HepG2 (cell line): ENCODE measurements around the gene ANKRD31. TPM values are rescaled to one million over a fixed set of nuclear protein-coding genes. Genes with fewer than 3 reads are reported as not detected.

Source experiments
- ATAC-seq: fragments of 200-7000 bp; cut with Tn5 transposase; 3 replicates; pipeline ENCODE4 v1.9.1; 2020; ENCODE audit warnings: mild to moderate bottlenecking, moderate library complexity
- BruUV-seq: library from RNA; stranded (reverse); fragments of 400-500 nt; replicated peaks from 2 replicates; lab custom pipeline; 2021; lab: Mats Ljungman, UMichigan
- CTCF ChIA-PET: fragments of 300-600 bp; formaldehyde crosslinking; extraction: SDS; loops from one replicate; lab custom pipeline; 2021; ENCODE audit warnings: low total read pairs, inconsistent platforms, low intra/inter-chr PET ratio; lab: Yijun Ruan, JAX
- POLR2A ChIA-PET: fragments of 350-600 bp; sonication (Branson Sonifier 250); formaldehyde crosslinking; loops from one replicate; lab custom pipeline; 2020; ENCODE audit warnings: antibody characterized with exemption, inconsistent platforms; lab: Yijun Ruan, JAX
- DNase-seq: peaks from one replicate; pipeline ENCODE4 v3.0.0-alpha.2; 2015; ENCODE audit warnings: low spot score
- FAIRE-seq: peaks from 3 replicates; lab custom pipeline; 2011; peaks lifted over from hg19 to GRCh38; lab: Jason Lieb, UNC
- H2AFZ ChIP-seq: one replicate; pipeline ENCODE4 v1.6.1; 2011; ENCODE audit warnings: low read length, inconsistent platforms
- H3K27ac ChIP-seq: fragments of 300-600 bp; 3 replicates; pipeline ENCODE4 v1.8.0; 2011; ENCODE audit warnings: mixed run types, mild to moderate bottlenecking, mixed read lengths, low read length, inconsistent platforms; ENCODE audit not compliant: insufficient read depth; ENCODE audit errors: extremely low read length
- H3K27me3 ChIP-seq, 2 experiments: fragments of 200-600 bp in 1 of 2; 2 replicates in 1 of 2; 3 replicates in 1 of 2; pipeline versions ENCODE4 v1.6.0 to v1.8.0; 2011; ENCODE audit warnings: low read length in 2 of 2, mild to moderate bottlenecking in 2 of 2, moderate library complexity in 2 of 2, inconsistent platforms in 1 of 2; ENCODE audit not compliant: insufficient read depth in 2 of 2, control insufficient read depth in 1 of 2
- H3K36me3 ChIP-seq, 2 experiments: fragments of 200-600 bp in 1 of 2; replicated peaks in 1 of 2; 2 replicates in 1 of 2; 3 replicates in 1 of 2; pipeline versions ENCODE4 v1.5.1 to v1.8.0; 2011; ENCODE audit warnings: low read length in 2 of 2, inconsistent platforms in 1 of 2; ENCODE audit not compliant: insufficient read depth in 2 of 2, control insufficient read depth in 1 of 2
- H3K4me1 ChIP-seq: 2 replicates; pipeline ENCODE4 v1.5.1; 2012; ENCODE audit warnings: low read length, inconsistent platforms; ENCODE audit not compliant: insufficient read depth
- H3K4me2 ChIP-seq: 2 replicates; pipeline ENCODE4 v1.6.0; 2011; ENCODE audit warnings: low read depth, low read length, inconsistent platforms
- H3K4me3 ChIP-seq, 3 experiments: fragments of 200-600 bp in 1 of 3; sonication (generic), shearing (Covaris generic) in 1 of 3; replicated peaks in 1 of 3; 2 replicates each; pipeline ENCODE4 v1.5.1; 2011 to 2016; ENCODE audit warnings: low read length in 3 of 3, inconsistent platforms in 2 of 3, low read depth in 2 of 3, mild to moderate bottlenecking in 2 of 3, control low read depth in 1 of 3, mixed read lengths in 1 of 3; ENCODE audit not compliant: insufficient read depth in 1 of 3
- H3K79me2 ChIP-seq: one replicate; pipeline ENCODE4 v1.6.1; 2011; ENCODE audit warnings: low read length, inconsistent platforms; ENCODE audit not compliant: insufficient read depth
- H3K9ac ChIP-seq: 2 replicates; pipeline ENCODE4 v1.6.0; 2011; ENCODE audit warnings: mild to moderate bottlenecking, low read depth, low read length, inconsistent platforms; ENCODE audit not compliant: insufficient read depth
- H3K9me3 ChIP-seq: 2 replicates; pipeline ENCODE4 v1.5.1; 2012; ENCODE audit warnings: mild to moderate bottlenecking, low read length
- H4K20me1 ChIP-seq: 2 replicates; pipeline ENCODE4 v1.6.0; 2011; ENCODE audit warnings: inconsistent platforms, mild to moderate bottlenecking, low read length, moderate library complexity; ENCODE audit not compliant: insufficient read depth
- AGO1 ChIP-seq: fragments of 200-400 bp; formaldehyde crosslinking; IDR thresholded peaks from 2 replicates; pipeline ENCODE4 v1.6.1; 2017; ENCODE audit warnings: mild to moderate bottlenecking, low read depth, low read length, moderate library complexity; ENCODE audit not compliant: poor library complexity, severe bottlenecking
- ARID4A ChIP-seq: sonication (generic); formaldehyde crosslinking; IDR thresholded peaks from 2 replicates; pipeline ENCODE4 v1.5.0; 2020; ENCODE audit warnings: mild to moderate bottlenecking, missing genetic modification reagents, borderline replicate concordance
- CREB3 ChIP-seq: sonication (generic); formaldehyde crosslinking; IDR thresholded peaks from 2 replicates; pipeline ENCODE4 v1.5.0; 2020; ENCODE audit warnings: missing genetic modification reagents
- DPF2 ChIP-seq: sonication (generic); formaldehyde crosslinking; IDR thresholded peaks from 2 replicates; pipeline ENCODE4 v1.4.0; 2020; ENCODE audit warnings: mild to moderate bottlenecking, low read depth, missing genetic modification reagents, borderline replicate concordance
- E2F2 ChIP-seq: sonication (generic); formaldehyde crosslinking; IDR thresholded peaks from 2 replicates; pipeline ENCODE4 v1.4.0; 2020; ENCODE audit warnings: missing genetic modification reagents, borderline replicate concordance
- MXI1 ChIP-seq: IDR thresholded peaks from 3 replicates; pipeline ENCODE4 v1.6.1; 2012; ENCODE audit warnings: low read depth, low read length, inconsistent platforms, borderline replicate concordance
- SETDB1 ChIP-seq: sonication (generic); formaldehyde crosslinking; IDR thresholded peaks from 2 replicates; pipeline ENCODE4 v1.5.1; 2020; ENCODE audit warnings: missing genetic modification reagents, mild to moderate bottlenecking, borderline replicate concordance
- SRSF9 ChIP-seq: fragments of 200-400 bp; formaldehyde crosslinking; IDR thresholded peaks from 2 replicates; pipeline ENCODE4 v1.6.1; 2018; ENCODE audit warnings: borderline replicate concordance, mild to moderate bottlenecking, low read depth, low read length; ENCODE audit not compliant: insufficient read depth, poor library complexity, severe bottlenecking
- ZBTB7A ChIP-seq: sonication (generic); formaldehyde crosslinking; IDR thresholded peaks from 2 replicates; pipeline ENCODE4 v1.8.0; 2022; ENCODE audit warnings: mild to moderate bottlenecking, missing genetic modification reagents
- ZNF124 ChIP-seq: sonication (generic); formaldehyde crosslinking; IDR thresholded peaks from 2 replicates; pipeline ENCODE4 v1.4.0; 2020; ENCODE audit warnings: missing genetic modification reagents
- ZNF230 ChIP-seq: sonication (generic); formaldehyde crosslinking; IDR thresholded peaks from 2 replicates; pipeline ENCODE4 v1.4.0; 2020; ENCODE audit warnings: mild to moderate bottlenecking, missing genetic modification reagents
- ZNF264 ChIP-seq: sonication (generic); formaldehyde crosslinking; IDR thresholded peaks from 2 replicates; pipeline ENCODE4 v1.4.0; 2020; ENCODE audit warnings: missing genetic modification reagents
- ZNF326 ChIP-seq: sonication (generic); formaldehyde crosslinking; IDR thresholded peaks from 2 replicates; pipeline ENCODE4 v1.4.0; 2020; ENCODE audit warnings: missing genetic modification reagents, borderline replicate concordance
- ZNF513 ChIP-seq: sonication (generic); formaldehyde crosslinking; conservative IDR thresholded peaks from 2 replicates; pipeline ENCODE4 v1.5.0; 2020; ENCODE audit warnings: missing genetic modification reagents
- ZNF850 ChIP-seq: sonication (generic); formaldehyde crosslinking; conservative IDR thresholded peaks from 2 replicates; pipeline ENCODE4 v1.9.0; 2021; ENCODE audit warnings: mild to moderate bottlenecking, missing genetic modification reagents
- in situ Hi-C: cut with HindIII; loops from 2 replicates; pipeline ENCODE4 v1.10.0; 2017; ENCODE audit warnings: low pct_unique_long_range_greater_than_20kb; ENCODE audit not compliant: extremely low pct_ligation_motif_present
- intact Hi-C: fragments of 100-400 bp; cut with micrococcal nuclease; formaldehyde crosslinking; loops from one replicate; pipeline ENCODE4 v1.10.0; 2022; ENCODE audit not compliant: unreplicated experiment
- polyA plus RNA-seq, 8 experiments: library from polyadenylated mRNA; depleted of rRNA in 3 of 8; stranded (reverse) in 7 of 8; unstranded in 1 of 8; fragments of >200 nt; fragmentation: Illumina TruSeq in 4 of 8; extraction: Trizol in 4 of 8; gene quantifications; 2 replicates each; pipeline versions ENCODE4 v1.2.1 to v1.2.3, GENCODE V29; 2011 to 2016; ENCODE audit warnings: low read depth in 4 of 8, missing spikeins in 1 of 8, mixed read lengths in 1 of 8; ENCODE audit not compliant: insufficient read depth in 1 of 8
- total RNA-seq, 5 experiments: library from RNA; depleted of rRNA; stranded (reverse); fragments of >200 nt; fragmentation: Illumina TruSeq; extraction: Trizol; gene quantifications; 2 replicates each; pipeline ENCODE4 v1.2.3, GENCODE V29; 2016; ENCODE audit warnings: low read depth in 1 of 5

ANKRD31 gene
- total and polyA plus RNA-seq, 2 of the 13 experiments (the other 11 are each of a cell fraction or from before 2014, with no cell fraction given), result 0.01 to 0.09 TPM

- H3K36me3 ChIP-seq, result no peaks in the 10 kb centered on the region
- CTCF ChIA-PET, result no interaction called here
Measured at GRCh38 chr5:75071100-75071499, 165.6 kb downstream of the ANKRD31 start.

More at GRCh38 chr5:75071100-75071499, 165.6 kb downstream of the ANKRD31 start:
- intact Hi-C loops, result no loop called here
- Histone ChIP-seq H3K4me2 (no peak overlapping the region), H3K4me1 (no peaks in the 10 kb centered on the region), H3K4me3 (no peak overlapping the region), H2AFZ (no peak overlapping the region), H3K9ac (no peak overlapping the region)
- POLR2A ChIA-PET, result no interaction called here
- no peak for DNase-seq
- TF ChIP-seq SETDB1 (CRISPR knock-in tag) (no peak), ZNF124 (no peak), AGO1 (no peak), ZNF513 (CRISPR knock-in tag) (no peak), MXI1 (no peak), ZNF230 (CRISPR knock-in tag) (no peak), ARID4A (CRISPR knock-in tag) (no peak), ZNF264 (CRISPR knock-in tag) (no peak), ZNF850 (CRISPR knock-in tag) (no peak), ZNF326 (CRISPR knock-in tag) (no peak), CREB3 (CRISPR knock-in tag) (no peak), E2F2 (CRISPR knock-in tag) (no peak), DPF2 (CRISPR knock-in tag) (no peak), SRSF9 (no peak), ZBTB7A (CRISPR knock-in tag) (no peak)
- TF ChIP-seq, all 625 proteins: peak for 0
- Histone ChIP-seq H3K79me2 (no peaks in the 10 kb centered on the region), H3K27ac (no peak overlapping the region), H3K27me3 (no peaks in the 10 kb centered on the region; a peak in 1 of 5 replicates), H4K20me1 (no peaks in the 10 kb centered on the region), H3K9me3 (no peaks in the 10 kb centered on the region)
- BruUV-seq, result no TSS peak
- no peak for FAIRE-seq
- ATAC-seq, result no peak
- in situ Hi-C loops, result no loop called here
